Choroid plexus epithelial cell (primary cell): ENCODE data around the gene DENND1B.

Experiments used
- DNase-seq: peaks from one replicate; pipeline ENCODE4 v3.0.0-alpha.2; 2010; ENCODE audit warnings: low read depth
- H3K4me3 ChIP-seq: 2 replicates; pipeline ENCODE4 v1.5.1; 2011; ENCODE audit warnings: low read depth, mild to moderate bottlenecking, control low read depth, low read length, moderate library complexity
- TF ChIP-seq, protein P1 (sequence below): conservative IDR thresholded peaks from 2 replicates; pipeline ENCODE4 v1.5.1; 2011; ENCODE audit warnings: low read depth, mild to moderate bottlenecking, control low read depth, inconsistent platforms, low read length, moderate library complexity

Gene DENND1B

GRCh38 chr1:197620714-197621163 lies 154.5 kb downstream of the DENND1B start:
- TF ChIP-seq, protein P1, sequence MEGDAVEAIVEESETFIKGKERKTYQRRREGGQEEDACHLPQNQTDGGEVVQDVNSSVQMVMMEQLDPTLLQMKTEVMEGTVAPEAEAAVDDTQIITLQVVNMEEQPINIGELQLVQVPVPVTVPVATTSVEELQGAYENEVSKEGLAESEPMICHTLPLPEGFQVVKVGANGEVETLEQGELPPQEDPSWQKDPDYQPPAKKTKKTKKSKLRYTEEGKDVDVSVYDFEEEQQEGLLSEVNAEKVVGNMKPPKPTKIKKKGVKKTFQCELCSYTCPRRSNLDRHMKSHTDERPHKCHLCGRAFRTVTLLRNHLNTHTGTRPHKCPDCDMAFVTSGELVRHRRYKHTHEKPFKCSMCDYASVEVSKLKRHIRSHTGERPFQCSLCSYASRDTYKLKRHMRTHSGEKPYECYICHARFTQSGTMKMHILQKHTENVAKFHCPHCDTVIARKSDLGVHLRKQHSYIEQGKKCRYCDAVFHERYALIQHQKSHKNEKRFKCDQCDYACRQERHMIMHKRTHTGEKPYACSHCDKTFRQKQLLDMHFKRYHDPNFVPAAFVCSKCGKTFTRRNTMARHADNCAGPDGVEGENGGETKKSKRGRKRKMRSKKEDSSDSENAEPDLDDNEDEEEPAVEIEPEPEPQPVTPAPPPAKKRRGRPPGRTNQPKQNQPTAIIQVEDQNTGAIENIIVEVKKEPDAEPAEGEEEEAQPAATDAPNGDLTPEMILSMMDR, result no peak
- DNase-seq, result no peak
- H3K4me3 ChIP-seq, result no peak overlapping the region

DNA sequence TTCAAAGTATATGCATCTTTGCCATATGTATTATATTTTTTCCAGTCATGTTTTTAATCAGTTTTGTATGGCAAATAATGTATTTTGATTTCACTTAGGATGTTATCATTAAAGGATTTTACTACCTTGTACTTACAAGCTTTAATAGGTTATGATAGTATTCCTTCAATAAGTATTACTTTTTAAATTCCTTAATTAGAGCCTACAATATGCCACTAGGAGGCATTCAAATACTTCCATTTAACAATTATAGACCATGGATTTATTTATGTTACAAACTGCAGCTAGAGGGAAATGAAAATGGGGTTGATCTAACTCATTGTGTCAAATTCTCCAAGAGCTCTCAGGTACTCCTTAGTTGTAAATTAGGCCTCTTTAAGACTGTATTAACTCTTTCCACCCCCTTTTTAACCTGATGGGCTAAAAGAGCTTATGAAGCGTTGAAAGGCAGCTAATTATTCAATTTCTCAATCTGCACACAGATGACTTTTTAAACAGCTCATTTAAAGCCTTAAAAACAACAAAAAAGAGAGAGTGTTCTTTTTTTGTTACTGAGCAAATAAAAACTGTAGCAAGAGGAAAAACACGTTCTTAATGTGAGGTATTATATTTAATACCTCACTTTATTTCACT lies 156.2 kb downstream of the DENND1B start:
- H3K4me3 ChIP-seq, result no peak overlapping the region
- DNase-seq, result peak; percentile 50
- TF ChIP-seq, protein P1, result peak; percentile 42

GRCh38 chr1:197618061-197618460 lies 157.2 kb downstream of the DENND1B start:
- TF ChIP-seq, protein P1, result no peak

DNA sequence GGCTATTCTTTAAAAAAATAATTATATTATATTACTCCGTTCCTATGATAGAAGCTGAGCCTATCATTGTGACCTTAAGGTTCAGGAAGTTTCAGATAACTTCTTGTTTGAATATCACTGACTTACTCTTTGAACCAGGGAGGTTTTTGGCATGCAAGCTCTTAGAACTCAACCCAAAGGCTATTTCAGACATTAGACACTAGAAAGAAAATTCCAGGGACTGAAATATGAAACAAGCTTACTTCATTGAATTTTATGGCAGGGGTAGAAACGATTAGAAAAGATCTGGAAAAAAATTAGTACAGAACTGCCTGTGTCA lies 159.6 kb downstream of the DENND1B start:
- TF ChIP-seq, protein P1, result no peak
- H3K4me3 ChIP-seq, result no peak overlapping the region
- no peak for DNase-seq

More at GRCh38 chr1:197618061-197618460, 157.2 kb downstream of the DENND1B start:
- peak; percentile 52 for DNase-seq
- H3K4me3 ChIP-seq, result no peak overlapping the region

GRCh38 chr1:197614916-197615692 lies 160.2 kb downstream of the DENND1B start:
- H3K4me3 ChIP-seq, result no peak overlapping the region
- TF ChIP-seq, protein P1, result peak; percentile 84
- DNase-seq, result peak; percentile 76

DNA sequence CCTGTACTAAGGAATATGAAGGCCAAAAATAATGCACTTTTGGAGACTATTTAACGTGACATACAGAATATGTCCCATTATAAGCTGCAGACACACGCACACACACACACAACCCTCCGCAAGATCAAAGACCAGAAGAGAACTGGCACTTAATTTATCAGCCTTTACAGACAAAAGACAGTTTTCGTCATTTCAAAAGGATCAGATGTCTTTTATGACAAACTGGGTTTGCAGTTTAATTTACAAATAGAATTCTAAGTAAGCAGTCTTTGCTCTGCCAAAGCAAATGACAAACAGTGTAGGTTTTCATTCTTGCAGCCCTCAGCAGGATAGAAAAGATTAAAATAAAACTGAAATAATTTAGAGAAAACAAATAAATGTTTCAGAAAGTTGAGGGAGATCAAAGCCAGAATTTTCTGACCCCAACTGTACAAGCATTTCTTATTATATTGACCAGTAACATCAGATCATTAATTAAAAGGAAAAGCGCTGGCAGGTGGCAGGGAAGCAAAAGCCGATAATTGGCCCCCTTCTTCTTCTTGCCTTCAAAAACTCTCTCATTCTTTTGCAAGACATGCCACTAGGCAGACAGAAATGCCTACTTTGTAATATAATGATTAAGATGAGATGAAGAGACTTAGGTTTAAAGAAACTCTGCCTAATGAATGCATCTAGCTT lies 169.0 kb downstream of the DENND1B start:
- DNase-seq, result no peak
- H3K4me3 ChIP-seq, result no peak overlapping the region
- TF ChIP-seq, protein P1, result no peak
